GM21360 (cell line): ENCODE measurements around the gene PRDX1.
"Not testable (repeated sequence)": the region's sequence is repeated elsewhere in the genome, so short reads cannot be mapped to it uniquely, and the experiment has no call there.

Experiments
- ATAC-seq: cut with Tn5 transposase; IDR thresholded peaks from one replicate; pipeline ENCODE4 v1.9.1; 2021; ENCODE audit warnings: mild to moderate bottlenecking, moderate library complexity; ENCODE audit not compliant: unreplicated experiment

The PRDX1 gene

GRCh38 chr1:45536886-45537285, 15.2 kb upstream of the PRDX1 start:
- no peak for ATAC-seq

- ATAC-seq = no peak
Observed at GRCh38 chr1:45535988-45536766, 14.5 kb upstream of the PRDX1 start.

GRCh38 chr1:45531873-45532272, 10.2 kb upstream of the PRDX1 start:
- no peak for ATAC-seq

- no peak for ATAC-seq
Observed at GRCh38 chr1:45530632-45531135, 9.0 kb upstream of the PRDX1 start.

- ATAC-seq = no peak
Observed at GRCh38 chr1:45526135-45526644, 4.5 kb upstream of the PRDX1 start.

- ATAC-seq = not testable (repeated sequence)
Observed at GRCh38 chr1:45523975-45524374, 2.3 kb upstream of the PRDX1 start.

- not testable (repeated sequence) for ATAC-seq
Observed at GRCh38 chr1:45523516-45523915, 1.8 kb upstream of the PRDX1 start.

- ATAC-seq = no peak
Observed at GRCh38 chr1:45522324-45523104, 830 bp upstream of the PRDX1 start.

- ATAC-seq = not testable (repeated sequence)
Observed at GRCh38 chr1:45519774-45520173, 1.9 kb downstream of the PRDX1 start.

GRCh38 chr1:45518910-45519309, 2.8 kb downstream of the PRDX1 start:
- ATAC-seq = no peak

GRCh38 chr1:45518366-45518765, 3.3 kb downstream of the PRDX1 start:
- ATAC-seq = not testable (repeated sequence)

GRCh38 chr1:45516465-45516864, 5.2 kb downstream of the PRDX1 start:
- no peak for ATAC-seq

GRCh38 chr1:45516036-45516435, 5.6 kb downstream of the PRDX1 start:
- no peak for ATAC-seq

- not testable (repeated sequence) for ATAC-seq
Observed at GRCh38 chr1:45513532-45514260, 8.0 kb downstream of the PRDX1 start.

GRCh38 chr1:45512641-45513054, 9.0 kb downstream of the PRDX1 start:
- no peak for ATAC-seq

GRCh38 chr1:45510972-45511527, 10.6 kb downstream of the PRDX1 start:
- ATAC-seq = no peak

GRCh38 chr1:45510036-45510971, 11.4 kb downstream of the PRDX1 start:
- no peak for ATAC-seq

GRCh38 chr1:45508295-45509151, 13.2 kb downstream of the PRDX1 start:
- ATAC-seq = no peak

GRCh38 chr1:45507893-45508292, 13.8 kb downstream of the PRDX1 start:
- ATAC-seq = no peak
